Endothelial cell of umbilical vein (primary cell): Measurements from ENCODE around the gene MAL. TPM values are rescaled to one million over a fixed set of nuclear protein-coding genes. Genes with fewer than 3 reads are reported as not detected.

Source experiments
- Bru-seq: library from RNA; stranded (reverse); fragments of 400-500 nt; gene quantifications from one replicate; lab custom pipeline; 2021; lab: Mats Ljungman, UMichigan
- BruChase-seq, 2 experiments: library from RNA; stranded (reverse); fragments of 400-500 nt; gene quantifications; one replicate each; lab custom pipeline; 2021; lab: Mats Ljungman, UMichigan
- BruUV-seq: library from RNA; stranded (reverse); fragments of 400-500 nt; replicated peaks from 2 replicates; lab custom pipeline; 2021; lab: Mats Ljungman, UMichigan
- CTCF ChIA-PET: fragments of 300-600, 350-600 bp; sonication (Branson Sonifier 250); formaldehyde crosslinking; loops from one replicate; lab custom pipeline; 2021; ENCODE audit warnings: antibody characterized with exemption, inconsistent platforms; lab: Charles Lee
- POLR2A ChIA-PET: fragments of 300-600, 350-600 bp; sonication (Branson Sonifier 250); formaldehyde crosslinking; loops from one replicate; lab custom pipeline; 2021; ENCODE audit warnings: antibody characterized with exemption, inconsistent platforms; lab: Charles Lee
- DNase-seq: peaks from one replicate; pipeline ENCODE4 v3.0.0-alpha.2; 2011; ENCODE audit warnings: low read depth, low spot score
- FAIRE-seq: peaks from 2 replicates; lab custom pipeline; 2011; peaks lifted over from hg19 to GRCh38; lab: Jason Lieb, UNC
- H2AFZ ChIP-seq: 2 replicates; pipeline ENCODE4 v1.6.0; 2012; ENCODE audit warnings: low read depth, low read length, control low read depth, inconsistent platforms
- H3K27ac ChIP-seq: 2 replicates; pipeline ENCODE4 v1.5.1; 2011; ENCODE audit warnings: low read depth, mild to moderate bottlenecking, control low read depth, low read length, moderate library complexity; ENCODE audit not compliant: insufficient read depth
- H3K27me3 ChIP-seq, 2 experiments: 2 replicates each; pipeline versions ENCODE4 v1.6.0 to v1.6.1; 2011; ENCODE audit warnings: low read length in 2 of 2, mixed read lengths in 1 of 2; ENCODE audit not compliant: control insufficient read depth in 2 of 2, insufficient read depth in 2 of 2
- H3K36me3 ChIP-seq, 2 experiments: 2 replicates in 1 of 2; 3 replicates in 1 of 2; pipeline ENCODE4 v1.5.1; 2011; ENCODE audit warnings: low read length in 2 of 2, mild to moderate bottlenecking in 1 of 2, moderate library complexity in 1 of 2; ENCODE audit not compliant: control insufficient read depth in 2 of 2, insufficient read depth in 2 of 2; ENCODE audit errors: extremely low read depth in 1 of 2
- H3K4me1 ChIP-seq: 3 replicates; pipeline ENCODE4 v1.5.1; 2011; ENCODE audit warnings: mild to moderate bottlenecking, low read length; ENCODE audit not compliant: control insufficient read depth, insufficient read depth; ENCODE audit errors: extremely low read depth
- H3K4me2 ChIP-seq: 2 replicates; pipeline ENCODE4 v1.6.1; 2011; ENCODE audit warnings: low read length, control low read depth, mixed read lengths; ENCODE audit not compliant: insufficient read depth
- H3K4me3 ChIP-seq, 3 experiments: fragments of 200-600 bp in 1 of 3; sonication (generic), shearing (Covaris generic) in 1 of 3; replicated peaks in 1 of 3; 2 replicates each; pipeline ENCODE4 v1.5.1; 2011 to 2016; ENCODE audit warnings: control low read depth in 3 of 3, low read length in 3 of 3, mild to moderate bottlenecking in 2 of 3, inconsistent platforms in 1 of 3, low read depth in 1 of 3, moderate library complexity in 1 of 3; ENCODE audit not compliant: insufficient read depth in 1 of 3
- H3K79me2 ChIP-seq: 2 replicates; pipeline ENCODE4 v1.6.0; 2012; ENCODE audit warnings: low read length, inconsistent platforms; ENCODE audit not compliant: control insufficient read depth, insufficient read depth
- H3K9ac ChIP-seq: replicated peaks from 2 replicates; pipeline ENCODE3; 2011; ENCODE audit warnings: low read length, control low read depth; ENCODE audit not compliant: insufficient read depth; ENCODE audit errors: extremely low read depth
- H3K9me1 ChIP-seq: replicated peaks from 3 replicates; pipeline ENCODE4 v1.6.0; 2011; ENCODE audit warnings: mild to moderate bottlenecking, low read length; ENCODE audit not compliant: control insufficient read depth, insufficient read depth; ENCODE audit errors: extremely low read depth
- H3K9me3 ChIP-seq: replicated peaks from 2 replicates; pipeline ENCODE4 v1.5.1; 2012; ENCODE audit warnings: low read length, inconsistent platforms; ENCODE audit not compliant: control insufficient read depth, insufficient read depth
- H4K20me1 ChIP-seq: replicated peaks from 2 replicates; pipeline ENCODE3; 2011; ENCODE audit warnings: mild to moderate bottlenecking, low read length; ENCODE audit not compliant: control insufficient read depth, insufficient read depth; ENCODE audit errors: extremely low read depth
- CTCF ChIP-seq, 2 donors: IDR thresholded peaks; 1 replicate in 1 of 2; 2 replicates in 1 of 2; pipeline ENCODE4 v1.5.1; 2011; ENCODE audit warnings: low read length in 2 of 2, mild to moderate bottlenecking in 2 of 2, moderate library complexity in 2 of 2, control low read depth in 1 of 2, inconsistent platforms in 1 of 2, low read depth in 1 of 2; ENCODE audit not compliant: insufficient read depth in 1 of 2; ENCODE audit errors: extremely low read depth in 1 of 2
- EZH2 ChIP-seq: IDR thresholded peaks from 2 replicates; pipeline ENCODE4 v1.6.1; 2012; ENCODE audit warnings: borderline replicate concordance, low read depth, mild to moderate bottlenecking, moderate library complexity, low read length, inconsistent platforms; ENCODE audit not compliant: severe bottlenecking
- dilution Hi-C: fragments of 300-500 bp; cut with MboI; formaldehyde crosslinking; loops from one replicate; pipeline ENCODE4 v1.15.0; 2019; ENCODE audit warnings: low sequenced_read_pairs; ENCODE audit not compliant: extremely low pct_ligation_motif_present
- intact Hi-C: fragments of 100-400 bp; cut with micrococcal nuclease; formaldehyde crosslinking; loops from one replicate; pipeline ENCODE4 v1.10.0; 2022
- long read RNA-seq: library from polyadenylated mRNA; stranded (forward); transcript quantifications from one replicate; pipeline ENCODE4 v2.0.0, GENCODE V29; 2021
- polyA minus RNA-seq, 3 experiments: library from RNA; depleted of rRNA, polyadenylated mRNA; stranded (reverse); fragments of >200 nt; gene quantifications; 1 replicate in 1 of 3; 2 replicates in 2 of 3; pipeline ENCODE4 v1.2.3, GENCODE V29; 2011
- polyA plus RNA-seq, 4 experiments: library from polyadenylated mRNA; depleted of rRNA in 3 of 4; stranded (reverse) in 3 of 4; unstranded in 1 of 4; fragments of >200 nt; gene quantifications; 2 replicates each; pipeline versions ENCODE4 v1.2.1 to v1.2.3, GENCODE V29; 2011 to 2012; ENCODE audit warnings: missing spikeins in 1 of 4
- total RNA-seq: library from RNA; stranded (reverse); gene quantifications from 2 replicates; pipeline ENCODE4 v1.2.3, GENCODE V29; 2021

Gene MAL
- total RNA-seq (not detected in 2 replicates), polyA plus RNA-seq (not detected in 2 replicates), polyA minus RNA-seq (not detected in 2 replicates), Bru-seq, nascent RNA (not detected), BruChase-seq, experiment 1, labeled RNA remaining after a 6-hour chase (not detected), BruChase-seq, experiment 2, labeled RNA remaining after a 2-hour chase (not detected)
- not detected in 2 replicates for polyA plus RNA-seq (2011; cell fraction: cytosol; rRNA removed)
- not detected in 2 replicates for polyA plus RNA-seq (2011; cell fraction: nucleus; rRNA removed)
- not detected in 2 replicates for polyA plus RNA-seq (2012)
- not detected for polyA minus RNA-seq (2011; cell fraction: cytosol; rRNA and poly(A)+ RNA removed)
- not detected in 2 replicates for polyA minus RNA-seq (2011; cell fraction: nucleus; rRNA and poly(A)+ RNA removed)
- long read RNA-seq: 0 reads

- Histone ChIP-seq H3K4me3 (no peak within 1 kb of the TSS), H3K4me1 (no peaks in the 10 kb centered on the region), H3K27me3 (peaks cover 38 to 42% of the 10 kb centered on the region in 2 experiments), H3K9me1 (no peaks in the 10 kb centered on the region), H4K20me1 (no peaks in the 10 kb centered on the region), H3K9me3 (no peaks in the 10 kb centered on the region), H3K36me3 (no peaks in the 10 kb centered on the region), H3K4me2 (no peak within 1 kb of the TSS), H3K79me2 (no peaks in the 10 kb centered on the region), H2AFZ (no peak within 1 kb of the TSS), H3K9ac (no peak within 1 kb of the TSS), H3K27ac (no peak within 1 kb of the TSS)
- DNase-seq: no peak
- ChIA-PET CTCF (interaction anchor here (1.2 to 1.8 kb wide), 2 partner anchors 9 to 90 kb away, joined by 3 to 6 read pairs; no protein-coding TSS in a partner anchor), POLR2A (no interaction called here)
- dilution Hi-C loops (no loop called here), intact Hi-C loops (no loop called here)
- FAIRE-seq: no peak
- no TSS peak for BruUV-seq
- no peak for TF ChIP-seq CTCF (IDR thresholded peaks at IDR 0.05; ENCODE audit: extremely low read depth in 1 of 2, insufficient read depth in 1 of 2, low read depth in 1 of 2, low read length in 2 of 2)
- TF ChIP-seq EZH2: peak; percentile 90
Observed at GRCh38 chr2:95025406-95026319, at the start of gene MAL. Gene MAL, plus strand, starts transcription at chr2:95025708. Its CDS starts 85 bp downstream, at chr2:95025793.
